Gastroesophageal sphincter (tissue), 4 donors: ENCODE results near the gene MAPT. TPM values are rescaled to one million over a fixed set of nuclear protein-coding genes. Genes with fewer than 3 reads are reported as not detected.
A peak's percentile ranks its signal among the peaks of the same experiment; 100 is the strongest.

Source experiments
- ATAC-seq: fragments of 150-250 bp; one replicate; pipeline ENCODE4 v1.9.1; 2016; ENCODE audit warnings: mild to moderate bottlenecking, moderate library complexity
- H3K27ac ChIP-seq, 4 donors: fragments of 200-600 bp; sonication (generic) in 3 of 4; 1 replicate in 3 of 4; 2 replicates in 1 of 4; pipeline ENCODE4 v1.5.1; 2016 to 2019
- H3K27me3 ChIP-seq: fragments of 200-600 bp; sonication (generic); one replicate; pipeline ENCODE4 v1.5.1; 2019
- H3K36me3 ChIP-seq, 2 donors: fragments of 200-600 bp; sonication (generic); one replicate each; pipeline ENCODE4 v1.5.1; 2019; ENCODE audit warnings: control low read depth in 1 of 2
- H3K4me1 ChIP-seq, 3 donors: fragments of 200-600 bp; sonication (generic); 1 replicate in 2 of 3; 2 replicates in 1 of 3; pipeline ENCODE4 v1.5.1; 2016 to 2019; ENCODE audit warnings: control low read depth in 2 of 3
- H3K4me3 ChIP-seq, 2 donors: fragments of 200-600 bp; sonication (generic); one replicate each; pipeline ENCODE4 v1.5.1; 2019; ENCODE audit warnings: mild to moderate bottlenecking in 1 of 2, moderate library complexity in 1 of 2
- H3K9me3 ChIP-seq, 3 donors: fragments of 200-600 bp; sonication (generic); one replicate each; pipeline ENCODE4 v1.5.1; 2017 to 2019; ENCODE audit warnings: control low read depth in 2 of 3
- EP300 ChIP-seq: sonication (generic); formaldehyde crosslinking; IDR thresholded peaks from one replicate; pipeline ENCODE4 v1.6.1; 2017; ENCODE audit warnings: antibody characterized with exemption, mild to moderate bottlenecking
- POLR2A ChIP-seq, 2 donors: fragments of 450-650 bp; IDR thresholded peaks; one replicate each; pipeline ENCODE4 v1.6.1; 2017; ENCODE audit warnings: antibody characterized with exemption in 2 of 2, mild to moderate bottlenecking in 2 of 2, moderate library complexity in 1 of 2
- POLR2AphosphoS5 ChIP-seq: sonication (generic); formaldehyde crosslinking; IDR thresholded peaks from one replicate; pipeline ENCODE4 v1.6.1; 2017; ENCODE audit warnings: antibody characterized with exemption
- WGBS, 2 donors: methylation state at CpG; one replicate each; pipeline ENCODE4 v1.1.5; 2018; ENCODE audit warnings: low coverage in 1 of 2; 5-methylcytosine and 5-hydroxymethylcytosine counted together
- total RNA-seq, 4 donors: library from RNA; depleted of rRNA; stranded (reverse); fragments of >200 nt; gene quantifications; one replicate each; pipeline ENCODE4 v1.1.0, GENCODE V29; 2016
- TF ChIP-seq, protein P1 (sequence below), 4 experiments: fragments of 200-600 bp in 2 of 4; fragments of 450-650 bp in 2 of 4; sonication (generic) in 1 of 4; IDR thresholded peaks; one replicate each; pipeline ENCODE4 v1.5.1; 2017 to 2019; ENCODE audit warnings: antibody characterized with exemption in 4 of 4, mild to moderate bottlenecking in 2 of 4, moderate library complexity in 2 of 4

MAPT gene
- total RNA-seq, 4 donors from 2014 or later = 3.4 to 12.2 (median 8.5) TPM

DNA sequence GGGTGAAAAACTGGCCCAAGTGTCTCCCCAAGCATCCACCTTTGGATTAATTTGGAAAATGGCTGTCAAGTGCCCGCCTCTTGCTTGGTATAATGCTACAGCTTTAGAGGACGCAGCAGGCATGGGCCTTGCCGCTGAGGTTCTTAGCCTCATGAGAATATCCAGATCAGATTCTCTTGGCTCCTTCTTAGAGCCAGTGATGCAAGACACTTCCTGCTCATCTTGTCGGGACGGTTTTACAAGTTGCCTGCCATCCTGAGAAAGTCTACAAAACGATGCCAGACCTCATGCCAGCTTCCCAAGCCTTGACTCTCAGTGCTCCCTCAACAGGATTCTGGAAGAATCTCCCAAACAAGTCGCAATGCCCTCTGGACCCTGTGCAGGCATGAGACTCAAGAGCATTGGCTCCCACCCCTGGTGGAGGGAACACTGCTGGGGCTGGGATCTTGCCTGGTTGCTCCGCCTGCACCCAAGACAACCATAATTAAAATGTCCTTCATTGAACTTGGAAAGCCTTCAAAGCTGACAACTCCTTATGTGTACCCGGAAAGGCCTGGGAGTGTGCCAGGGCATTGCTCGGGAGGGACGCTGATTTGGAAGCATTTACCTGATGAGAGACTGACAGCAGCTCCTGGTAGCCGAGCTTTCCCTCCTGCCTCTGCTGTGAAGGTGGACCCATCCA is 78.9 kb downstream of the MAPT start:
- Histone ChIP-seq H3K36me3 (no peaks in the 10 kb centered on the region), H3K4me3 (no peak overlapping the region), H3K9me3 (no peaks in the 10 kb centered on the region), H3K4me1 (peaks cover 0 to 14% (median 0%) of the 10 kb centered on the region in 3 donors), H3K27me3 (no peaks in the 10 kb centered on the region), H3K27ac (no peak overlapping the region)
- TF ChIP-seq POLR2AphosphoS5 (no peak), POLR2A (IDR thresholded peaks at IDR 0.05) (no peak), EP300 (no peak)
- TF ChIP-seq, protein P1, sequence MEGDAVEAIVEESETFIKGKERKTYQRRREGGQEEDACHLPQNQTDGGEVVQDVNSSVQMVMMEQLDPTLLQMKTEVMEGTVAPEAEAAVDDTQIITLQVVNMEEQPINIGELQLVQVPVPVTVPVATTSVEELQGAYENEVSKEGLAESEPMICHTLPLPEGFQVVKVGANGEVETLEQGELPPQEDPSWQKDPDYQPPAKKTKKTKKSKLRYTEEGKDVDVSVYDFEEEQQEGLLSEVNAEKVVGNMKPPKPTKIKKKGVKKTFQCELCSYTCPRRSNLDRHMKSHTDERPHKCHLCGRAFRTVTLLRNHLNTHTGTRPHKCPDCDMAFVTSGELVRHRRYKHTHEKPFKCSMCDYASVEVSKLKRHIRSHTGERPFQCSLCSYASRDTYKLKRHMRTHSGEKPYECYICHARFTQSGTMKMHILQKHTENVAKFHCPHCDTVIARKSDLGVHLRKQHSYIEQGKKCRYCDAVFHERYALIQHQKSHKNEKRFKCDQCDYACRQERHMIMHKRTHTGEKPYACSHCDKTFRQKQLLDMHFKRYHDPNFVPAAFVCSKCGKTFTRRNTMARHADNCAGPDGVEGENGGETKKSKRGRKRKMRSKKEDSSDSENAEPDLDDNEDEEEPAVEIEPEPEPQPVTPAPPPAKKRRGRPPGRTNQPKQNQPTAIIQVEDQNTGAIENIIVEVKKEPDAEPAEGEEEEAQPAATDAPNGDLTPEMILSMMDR (IDR thresholded peaks at IDR 0.05) = no peak
- ATAC-seq = no peak
- 74 to 75% methylated on average over 4 of the region's 12 CpGs for WGBS, 2 donors

DNA sequence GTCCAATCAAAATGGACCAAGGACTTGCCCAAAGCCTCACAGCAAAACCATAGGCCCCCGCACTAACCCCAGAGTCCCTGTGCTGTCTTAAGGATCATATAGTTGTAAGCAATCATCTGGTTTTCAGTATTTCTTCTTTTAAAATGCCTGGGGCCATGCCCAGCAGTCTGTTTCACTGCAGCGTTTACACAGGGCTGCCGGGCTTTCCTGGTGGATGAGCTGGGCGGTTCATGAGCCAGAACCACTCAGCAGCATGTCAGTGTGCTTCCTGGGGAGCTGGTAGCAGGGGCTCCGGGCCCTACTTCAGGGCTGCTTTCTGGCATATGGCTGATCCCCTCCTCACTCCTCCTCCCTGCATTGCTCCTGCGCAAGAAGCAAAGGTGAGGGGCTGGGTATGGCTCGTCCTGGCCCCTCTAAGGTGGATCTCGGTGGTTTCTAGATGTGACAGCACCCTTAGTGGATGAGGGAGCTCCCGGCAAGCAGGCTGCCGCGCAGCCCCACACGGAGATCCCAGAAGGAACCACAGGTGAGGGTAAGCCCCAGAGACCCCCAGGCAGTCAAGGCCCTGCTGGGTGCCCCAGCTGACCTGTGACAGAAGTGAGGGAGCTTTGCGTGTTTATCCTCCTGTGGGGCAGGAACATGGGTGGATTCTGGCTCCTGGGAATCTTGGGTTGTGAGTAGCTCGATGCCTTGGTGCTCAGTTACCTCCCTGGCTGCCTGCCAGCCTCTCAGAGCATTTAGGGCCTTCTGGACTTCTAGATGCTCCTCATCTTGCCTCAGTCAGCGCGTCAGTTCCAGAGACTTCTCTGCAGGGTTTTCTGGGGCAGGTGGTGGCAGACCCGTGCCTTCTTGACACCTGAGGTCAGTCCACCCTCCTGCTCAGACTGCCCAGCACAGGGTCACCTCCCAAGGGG is 79.8 kb downstream of the MAPT start:
- WGBS, 2 donors = 55 to 94% methylated on average over 3 of the region's 17 CpGs
- H3K4me3 ChIP-seq = no peak overlapping the region
- H3K27ac ChIP-seq = no peak overlapping the region
- H3K27me3 ChIP-seq = no peaks in the 10 kb centered on the region
- TF ChIP-seq POLR2A (IDR thresholded peaks at IDR 0.05) = no peak
- TF ChIP-seq EP300 = no peak
- TF ChIP-seq, protein P1 (IDR thresholded peaks at IDR 0.05) = no peak
- TF ChIP-seq POLR2AphosphoS5 = no peak
- H3K4me1 ChIP-seq = peaks cover 0 to 14% (median 0%) of the 10 kb centered on the region in 3 donors
- no peaks in the 10 kb centered on the region for H3K9me3 ChIP-seq
- ATAC-seq = no peak
- no peaks in the 10 kb centered on the region for H3K36me3 ChIP-seq

DNA sequence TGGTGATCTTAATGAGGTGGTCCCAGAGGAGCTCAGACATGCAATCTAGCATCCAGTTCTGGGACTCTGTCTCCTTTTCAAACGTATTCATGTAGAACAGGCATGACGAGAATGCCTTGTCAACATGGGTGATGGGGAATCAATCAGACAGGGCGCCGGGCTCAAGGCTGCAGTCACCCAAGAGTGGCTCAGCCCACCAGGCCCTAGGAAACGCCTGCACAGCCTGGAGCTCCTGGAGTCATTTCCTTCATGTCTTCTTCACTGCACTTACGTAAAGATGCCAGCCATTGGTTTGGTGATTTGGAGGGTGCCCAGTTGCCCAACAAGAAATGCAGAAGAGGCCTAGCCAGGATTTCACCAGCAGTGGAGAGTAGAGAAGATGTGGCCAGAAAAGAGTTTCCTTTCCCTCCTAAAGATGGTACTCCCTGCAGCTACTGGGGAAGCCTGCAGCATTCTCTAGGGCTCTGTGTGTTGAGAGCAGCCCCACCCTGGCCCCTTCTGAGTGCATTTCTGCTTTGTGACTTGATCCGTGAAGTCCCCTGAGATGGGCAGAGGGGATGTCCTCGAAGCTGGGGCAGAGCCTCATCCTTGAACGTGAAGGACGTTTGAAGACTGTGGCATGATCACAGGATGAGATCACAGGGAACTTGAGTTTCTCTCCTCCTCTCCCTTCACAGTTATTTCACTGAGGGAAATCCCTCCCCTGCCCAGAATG is 80.7 kb downstream of the MAPT start:
- Histone ChIP-seq H3K27ac (no peak overlapping the region), H3K4me3 (no peak overlapping the region), H3K4me1 (peaks cover 0 to 14% (median 0%) of the 10 kb centered on the region in 3 donors), H3K9me3 (no peaks in the 10 kb centered on the region), H3K36me3 (no peaks in the 10 kb centered on the region), H3K27me3 (no peaks in the 10 kb centered on the region)
- 19 to 60% methylated on average over 4 to 8 of the region's 10 CpGs for WGBS, 2 donors
- TF ChIP-seq POLR2A (IDR thresholded peaks at IDR 0.05) = no peak
- TF ChIP-seq POLR2AphosphoS5 = no peak
- no peak for TF ChIP-seq EP300
- TF ChIP-seq, protein P1 (IDR thresholded peaks at IDR 0.05) = no peak
- no peak for ATAC-seq

DNA sequence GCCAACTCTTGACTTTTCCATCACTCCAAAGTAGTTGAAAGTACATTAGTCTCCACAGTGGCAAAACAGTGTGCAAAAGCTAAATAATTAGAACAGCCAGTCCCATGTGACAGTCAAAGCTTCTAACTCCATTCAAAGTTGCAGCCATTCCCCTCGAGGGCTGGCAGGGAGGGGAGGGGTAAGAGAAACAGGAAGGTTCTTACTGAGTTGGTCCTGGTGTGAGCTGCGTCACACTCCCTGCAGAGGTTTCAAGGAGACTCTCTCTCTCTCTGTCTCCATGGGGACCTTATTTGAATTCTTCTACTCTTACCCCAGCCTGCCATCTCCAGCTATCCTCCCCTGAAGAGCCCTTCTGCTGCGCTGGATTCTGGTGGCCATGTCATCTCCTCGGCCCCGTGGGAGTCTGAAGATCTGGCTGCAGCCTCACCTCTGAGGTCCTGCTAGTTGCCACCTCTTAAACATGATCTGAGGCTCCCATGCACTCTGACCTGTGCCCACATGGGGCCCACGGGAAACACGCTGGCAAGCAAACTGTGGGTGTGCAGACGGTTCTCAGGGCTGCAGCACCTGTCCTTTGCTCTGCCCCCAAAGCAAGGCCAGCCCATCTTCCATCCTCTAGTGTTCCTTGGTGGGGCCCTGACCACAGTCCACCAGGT is 81.4 kb downstream of the MAPT start:
- Histone ChIP-seq H3K27ac (no peak overlapping the region), H3K27me3 (no peaks in the 10 kb centered on the region), H3K36me3 (no peaks in the 10 kb centered on the region), H3K9me3 (no peaks in the 10 kb centered on the region), H3K4me3 (no peak overlapping the region), H3K4me1 (peaks cover 0 to 14% (median 0%) of the 10 kb centered on the region in 3 donors)
- WGBS, 2 donors = 9 to 65% methylated on average over 2 to 5 of the region's 8 CpGs
- TF ChIP-seq, protein P1 (IDR thresholded peaks at IDR 0.05) = no peak
- TF ChIP-seq POLR2AphosphoS5 (no peak), POLR2A (IDR thresholded peaks at IDR 0.05) (no peak), EP300 (no peak)
- ATAC-seq = peak; percentile 19
